ENCODE data around the gene AMFR. TPM values are rescaled to one million over a fixed set of nuclear protein-coding genes. Genes with fewer than 3 reads are reported as not detected.

Gene AMFR
- total RNA-seq, 2 donors from 2014 or later, result 87.7 to 130 TPM

DNA sequence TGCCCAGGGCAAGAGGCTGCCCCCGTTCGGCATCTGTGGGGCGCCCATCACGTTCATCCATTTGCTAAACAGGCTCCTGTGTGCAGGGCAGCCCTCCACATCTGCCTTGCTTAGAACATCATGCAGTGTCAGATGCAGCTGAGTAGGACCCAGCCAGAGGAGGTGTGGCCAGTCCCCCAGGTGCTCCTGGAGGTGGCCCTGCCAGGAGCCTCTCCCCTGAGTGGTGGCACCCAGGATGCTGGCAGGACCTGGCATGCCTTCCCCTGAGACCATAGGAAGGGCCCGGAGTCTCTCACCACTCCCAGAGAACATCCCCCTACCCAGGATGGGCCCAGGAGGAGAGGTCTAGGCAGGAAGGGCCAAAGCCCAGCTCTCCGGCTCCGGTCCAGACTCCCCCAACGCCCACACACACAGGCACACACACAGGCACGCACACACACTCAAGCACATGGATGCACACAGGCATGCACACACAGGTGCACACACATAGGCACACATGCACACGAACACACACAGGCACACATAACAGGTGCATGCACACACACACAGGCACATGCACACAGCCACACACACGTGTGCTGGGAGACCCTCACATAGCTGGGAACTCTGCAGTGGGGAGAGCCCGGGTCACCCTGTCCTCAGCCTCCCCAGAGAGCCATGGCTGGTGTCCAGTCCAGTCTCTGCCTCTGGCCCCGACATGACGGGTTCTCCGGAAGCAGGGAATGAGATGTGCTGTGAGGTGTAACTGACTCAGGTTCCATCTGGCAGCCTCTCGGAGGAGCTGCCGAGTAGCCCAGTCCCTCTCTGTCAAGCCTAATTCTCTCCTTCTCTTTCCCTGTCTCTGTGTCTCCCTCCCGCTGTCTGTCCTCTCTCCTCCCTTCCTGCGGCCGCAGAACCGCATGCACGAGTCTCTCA, 74.6 kb downstream of the AMFR start:
- H3K4me3 ChIP-seq, result no peak overlapping the region
- no peaks in the 10 kb centered on the region for H3K27me3 ChIP-seq
- no peaks in the 10 kb centered on the region for H3K4me1 ChIP-seq
- no peaks in the 10 kb centered on the region for H3K9me3 ChIP-seq
- H3K27ac ChIP-seq, result no peak overlapping the region
- H3K36me3 ChIP-seq (replicated peaks in 1 of 2; ENCODE audit: insufficient read depth in 1 of 2, low read depth in 2 of 2), result no peaks in the 10 kb centered on the region
- DNase-seq (no peak), ATAC-seq (no peak)
- TF ChIP-seq, protein P1, sequence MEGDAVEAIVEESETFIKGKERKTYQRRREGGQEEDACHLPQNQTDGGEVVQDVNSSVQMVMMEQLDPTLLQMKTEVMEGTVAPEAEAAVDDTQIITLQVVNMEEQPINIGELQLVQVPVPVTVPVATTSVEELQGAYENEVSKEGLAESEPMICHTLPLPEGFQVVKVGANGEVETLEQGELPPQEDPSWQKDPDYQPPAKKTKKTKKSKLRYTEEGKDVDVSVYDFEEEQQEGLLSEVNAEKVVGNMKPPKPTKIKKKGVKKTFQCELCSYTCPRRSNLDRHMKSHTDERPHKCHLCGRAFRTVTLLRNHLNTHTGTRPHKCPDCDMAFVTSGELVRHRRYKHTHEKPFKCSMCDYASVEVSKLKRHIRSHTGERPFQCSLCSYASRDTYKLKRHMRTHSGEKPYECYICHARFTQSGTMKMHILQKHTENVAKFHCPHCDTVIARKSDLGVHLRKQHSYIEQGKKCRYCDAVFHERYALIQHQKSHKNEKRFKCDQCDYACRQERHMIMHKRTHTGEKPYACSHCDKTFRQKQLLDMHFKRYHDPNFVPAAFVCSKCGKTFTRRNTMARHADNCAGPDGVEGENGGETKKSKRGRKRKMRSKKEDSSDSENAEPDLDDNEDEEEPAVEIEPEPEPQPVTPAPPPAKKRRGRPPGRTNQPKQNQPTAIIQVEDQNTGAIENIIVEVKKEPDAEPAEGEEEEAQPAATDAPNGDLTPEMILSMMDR (IDR thresholded peaks at IDR 0.05), result no peak
- TF ChIP-seq POLR2A (IDR thresholded peaks at IDR 0.05), result no peak
- WGBS, 2 donors, result 68 to 71% methylated on average over 19 to 22 of the region's 22 CpGs
- intact Hi-C loops (cut with DNase I), result no loop called here

DNA sequence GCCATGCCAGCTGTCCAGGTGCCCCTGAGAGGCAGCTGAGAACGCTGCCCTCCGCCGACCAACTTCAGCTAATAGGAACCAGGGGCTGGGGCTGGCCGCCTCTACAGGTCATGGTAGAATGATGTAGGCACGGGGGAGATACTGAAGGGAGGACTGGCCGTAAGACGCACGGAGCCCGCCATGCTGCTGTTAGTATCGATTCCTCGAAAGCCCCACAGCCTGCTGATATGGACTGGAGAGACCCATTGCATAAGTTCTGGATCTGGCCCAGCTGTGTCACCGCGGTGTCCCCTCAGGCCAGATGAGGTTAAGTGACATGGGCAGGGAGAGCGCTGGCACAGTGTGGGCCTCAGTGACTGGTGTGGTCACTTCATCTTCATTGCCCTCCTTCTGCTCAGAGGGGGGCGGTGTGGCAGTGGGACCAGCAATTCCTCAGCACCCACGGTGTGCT, 75.6 kb downstream of the AMFR start:
- ATAC-seq (no peak), DNase-seq (no peak)
- WGBS, 2 donors, result 79% methylated on average over 15 to 16 of the region's 16 CpGs
- no peak for TF ChIP-seq POLR2A (IDR thresholded peaks at IDR 0.05)
- TF ChIP-seq, protein P1 (IDR thresholded peaks at IDR 0.05), result no peak
- H3K9me3 ChIP-seq, result no peaks in the 10 kb centered on the region
- H3K27ac ChIP-seq, result no peak overlapping the region
- no peaks in the 10 kb centered on the region for H3K36me3 ChIP-seq (replicated peaks in 1 of 2; ENCODE audit: insufficient read depth in 1 of 2, low read depth in 2 of 2)
- no peak overlapping the region for H3K4me3 ChIP-seq
- intact Hi-C loops (cut with DNase I), result no loop called here
- no peaks in the 10 kb centered on the region for H3K27me3 ChIP-seq
- H3K4me1 ChIP-seq, result no peaks in the 10 kb centered on the region

DNA sequence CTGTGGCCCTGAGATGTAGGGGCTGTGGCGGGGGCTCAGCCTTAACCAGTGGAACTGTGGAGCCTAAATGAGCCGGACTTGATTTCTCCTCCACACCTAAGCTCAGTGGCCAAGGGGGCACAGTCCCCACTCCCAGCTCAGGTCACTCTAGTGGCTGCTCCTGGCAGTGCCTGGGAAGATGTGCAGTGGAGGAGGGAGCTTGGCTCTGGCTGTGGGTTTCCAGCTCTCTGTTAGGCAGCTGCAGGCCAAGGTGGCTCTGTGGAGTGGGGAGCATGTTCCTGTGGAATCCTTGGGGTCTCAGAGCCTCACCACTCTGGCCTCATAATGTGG, 76.3 kb downstream of the AMFR start:
- H3K4me3 ChIP-seq, result no peak overlapping the region
- DNase-seq, result no peak
- H3K27me3 ChIP-seq, result no peaks in the 10 kb centered on the region
- no peaks in the 10 kb centered on the region for H3K9me3 ChIP-seq
- H3K27ac ChIP-seq, result no peak overlapping the region
- ATAC-seq, result no peak
- TF ChIP-seq POLR2A (IDR thresholded peaks at IDR 0.05), result no peak
- TF ChIP-seq, protein P1 (IDR thresholded peaks at IDR 0.05), result no peak
- H3K36me3 ChIP-seq (replicated peaks in 1 of 2; ENCODE audit: insufficient read depth in 1 of 2, low read depth in 2 of 2), result no peaks in the 10 kb centered on the region
- 69 to 73% methylated on average over 2 of the region's 2 CpGs for WGBS, 2 donors
- H3K4me1 ChIP-seq, result no peaks in the 10 kb centered on the region
- intact Hi-C loops (cut with DNase I), result no loop called here

DNA sequence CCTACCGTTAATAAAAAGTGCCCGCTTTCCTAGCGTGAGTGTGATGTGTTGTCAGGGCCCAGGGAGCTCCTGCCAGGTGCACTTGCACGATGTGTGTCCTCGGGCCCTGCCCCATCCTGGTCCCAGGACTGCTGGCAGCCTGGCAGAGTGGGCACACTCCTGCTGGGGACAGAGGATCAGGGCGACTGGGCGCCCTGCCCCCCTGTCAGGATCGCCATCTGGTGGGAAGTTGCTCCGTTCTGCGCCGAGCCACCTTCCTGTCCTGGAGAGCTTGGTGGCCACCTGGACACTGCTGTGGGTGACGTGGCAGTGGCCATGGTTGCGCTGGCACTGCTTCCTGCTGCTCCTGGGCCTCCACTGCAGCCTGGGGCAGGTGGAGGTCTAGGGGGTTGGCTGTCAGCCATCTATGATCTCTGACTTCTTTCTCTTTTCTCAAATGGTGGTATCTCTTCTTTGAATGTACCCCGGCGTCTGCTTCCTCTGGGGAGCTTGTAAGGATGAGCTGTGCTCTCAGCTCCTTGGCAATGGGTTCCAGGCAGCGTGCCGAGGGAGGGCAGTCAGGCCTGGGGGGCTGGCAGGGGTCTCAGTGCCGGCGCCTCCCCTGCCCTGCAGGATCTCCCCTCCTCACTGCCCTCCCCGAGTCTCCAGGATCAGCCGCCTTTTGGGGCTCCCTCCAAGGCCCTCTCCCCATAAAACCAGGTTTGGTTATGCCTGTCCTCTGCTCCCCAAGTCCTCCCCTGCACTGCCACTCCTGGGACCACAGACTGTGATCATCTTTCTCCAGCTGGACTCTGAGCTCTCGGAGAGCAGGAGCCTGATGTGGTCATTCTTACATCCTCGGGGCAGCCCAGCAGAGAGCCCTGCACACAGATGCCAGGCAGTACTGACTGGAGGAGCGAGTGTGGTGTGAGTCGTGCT, 76.9 kb downstream of the AMFR start:
- intact Hi-C loops (cut with DNase I), result no loop called here
- H3K36me3 ChIP-seq (replicated peaks in 1 of 2; ENCODE audit: insufficient read depth in 1 of 2, low read depth in 2 of 2), result no peaks in the 10 kb centered on the region
- H3K4me1 ChIP-seq, result no peaks in the 10 kb centered on the region
- no peaks in the 10 kb centered on the region for H3K27me3 ChIP-seq
- no peak overlapping the region for H3K4me3 ChIP-seq
- H3K9me3 ChIP-seq, result no peaks in the 10 kb centered on the region
- TF ChIP-seq, protein P1 (IDR thresholded peaks at IDR 0.05), result no peak
- TF ChIP-seq POLR2A (IDR thresholded peaks at IDR 0.05), result no peak
- 78 to 81% methylated on average over 19 of the region's 25 CpGs for WGBS, 2 donors
- DNase-seq, result peak in 1 of 4 donors; percentile 19
- no peak overlapping the region for H3K27ac ChIP-seq
- no peak for ATAC-seq
